ENCODE results near the gene GANC. TPM values are rescaled to one million over a fixed set of nuclear protein-coding genes. Genes with fewer than 3 reads are reported as not detected.

The GANC gene
- total and polyA plus RNA-seq, 9 of the 15 experiments (the other 6 are each of a cell fraction or from before 2014, with no cell fraction given), result 10.9 to 19.0 (median 14.5) TPM

GRCh38 chr15:42279234-42279723 lies 6.3 kb downstream of the GANC start (continued):
- TF ChIP-seq ZNF766 (CRISPR knock-in tag; conservative IDR thresholded peaks at IDR 0.05), result no peak; the same call in 1 of the 2 replicates
- peak in 1 of 2 experiments; percentile 47; a peak in 1 of 4 replicates for TF ChIP-seq TRIM24 (IDR thresholded peaks at IDR 0.05)
- TF ChIP-seq CBX3 (IDR thresholded peaks at IDR 0.05; ENCODE audit: borderline replicate concordance in 1 of 2, low read length in 2 of 2), result peak in 1 of 2 experiments; percentile 48; a peak in 1 of 3 replicates
- no peak for TF ChIP-seq ZBTB34 (CRISPR knock-in tag; IDR thresholded peaks at IDR 0.05)
- TF ChIP-seq CTCFL (IDR thresholded peaks at IDR 0.05; ENCODE audit: borderline replicate concordance, insufficient read depth, low read depth, low read length, poor library complexity, severe bottlenecking), result no peak
- TF ChIP-seq ZNF561 (CRISPR knock-in tag; conservative IDR thresholded peaks at IDR 0.05), result no peak
- TF ChIP-seq MCM2 (IDR thresholded peaks at IDR 0.05; ENCODE audit: low read depth), result no peak
- TF ChIP-seq ARID2 (IDR thresholded peaks at IDR 0.05), result no peak
- no peak for TF ChIP-seq CHCHD3 (CRISPR knock-in tag; IDR thresholded peaks at IDR 0.05)
- TF ChIP-seq YBX1 (IDR thresholded peaks at IDR 0.05), result no peak
- no peak for TF ChIP-seq FOXJ2 (tag; IDR thresholded peaks at IDR 0.05)
- no peak for TF ChIP-seq HMGXB4 (CRISPR knock-in tag; IDR thresholded peaks at IDR 0.05)
- TF ChIP-seq ZNF165 (CRISPR knock-in tag; IDR thresholded peaks at IDR 0.05; ENCODE audit: borderline replicate concordance), result no peak
- no peak for TF ChIP-seq CTCF (IDR thresholded peaks at IDR 0.05 in 2 of 3, conservative IDR thresholded peaks at IDR 0.05 in 1 of 3; ENCODE audit: insufficient read depth in 2 of 3, low read depth in 1 of 3, low read length in 3 of 3)
- TF ChIP-seq, protein P1, sequence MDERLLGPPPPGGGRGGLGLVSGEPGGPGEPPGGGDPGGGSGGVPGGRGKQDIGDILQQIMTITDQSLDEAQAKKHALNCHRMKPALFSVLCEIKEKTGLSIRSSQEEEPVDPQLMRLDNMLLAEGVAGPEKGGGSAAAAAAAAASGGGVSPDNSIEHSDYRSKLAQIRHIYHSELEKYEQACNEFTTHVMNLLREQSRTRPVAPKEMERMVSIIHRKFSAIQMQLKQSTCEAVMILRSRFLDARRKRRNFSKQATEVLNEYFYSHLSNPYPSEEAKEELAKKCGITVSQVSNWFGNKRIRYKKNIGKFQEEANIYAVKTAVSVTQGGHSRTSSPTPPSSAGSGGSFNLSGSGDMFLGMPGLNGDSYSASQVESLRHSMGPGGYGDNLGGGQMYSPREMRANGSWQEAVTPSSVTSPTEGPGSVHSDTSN (CRISPR knock-in tag; IDR thresholded peaks at IDR 0.05; ENCODE audit: low read depth), result no peak
- TF ChIP-seq, protein P1 (tag; conservative IDR thresholded peaks at IDR 0.05; ENCODE audit: low read depth), result no peak; the same call in 1 of the 2 replicates
- TF ChIP-seq DIDO1 (tag; IDR thresholded peaks at IDR 0.05; ENCODE audit: low read depth), result no peak
- TF ChIP-seq ZNF184 (CRISPR knock-in tag; IDR thresholded peaks at IDR 0.05), result no peak
- TF ChIP-seq ETS2 (tag; IDR thresholded peaks at IDR 0.05; ENCODE audit: borderline replicate concordance, poor library complexity, severe bottlenecking), result no peak
